NAMALWA (cell line): ENCODE data around the gene NCKAP1.

Experiments used
- DNase-seq: peaks from one replicate; pipeline ENCODE4 v3.0.0-alpha.2; 2015; ENCODE audit warnings: low spot score

Gene NCKAP1

GRCh38 chr2:182867426-182868053 is 170.7 kb downstream of the NCKAP1 start:
- DNase-seq = no peak

DNA sequence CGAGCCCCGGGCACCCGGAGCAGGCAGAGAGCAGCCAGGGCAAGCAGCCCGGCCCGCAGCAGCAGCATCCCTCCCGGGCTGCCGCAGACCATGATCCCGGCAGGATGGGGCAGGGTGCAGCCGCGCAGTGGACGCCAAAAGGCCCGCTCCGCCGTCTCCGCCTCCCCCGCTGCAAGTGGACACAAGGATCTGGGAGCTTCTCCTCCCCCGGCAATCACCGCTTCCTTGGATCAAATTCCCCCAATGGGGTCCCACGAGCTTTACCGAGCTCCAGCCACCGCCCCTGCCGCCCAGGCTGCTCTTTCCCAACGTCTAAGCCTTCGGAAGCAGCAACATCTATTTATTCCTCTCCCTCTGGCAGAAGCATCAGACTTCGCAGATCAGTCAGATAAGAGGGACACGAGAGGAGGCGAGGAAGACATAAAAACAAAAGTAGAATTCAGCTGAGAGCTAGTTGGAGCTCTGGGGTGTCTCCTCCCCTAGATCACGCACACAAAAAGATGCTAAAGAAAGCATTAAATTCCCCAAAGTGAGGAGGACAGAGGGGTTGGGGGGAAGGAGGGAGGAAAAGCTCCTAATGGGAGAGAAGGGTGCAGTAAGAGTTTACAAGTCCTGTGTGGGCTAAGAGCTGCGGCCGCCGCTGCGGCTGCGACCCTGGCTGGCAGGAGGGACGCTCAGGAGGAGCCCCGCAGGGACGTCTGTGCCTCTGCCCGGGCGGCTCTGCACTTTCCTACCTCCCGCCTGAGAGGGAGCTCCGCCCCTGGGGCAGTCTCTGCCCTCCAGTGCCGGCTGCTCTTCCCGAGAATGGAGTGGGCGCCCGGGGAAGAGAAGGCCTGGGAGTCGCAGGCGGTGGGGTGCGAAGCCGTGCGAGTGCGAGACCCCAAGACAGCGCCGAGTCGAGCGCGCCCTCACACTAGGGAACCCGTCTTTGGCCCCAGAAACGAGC is 171.5 kb downstream of the NCKAP1 start, which contains the start of gene FRZB:
TSS of gene FRZB (minus strand) at position 177 of the 946 bp plus-strand sequence. CDS start at position 92, 85 bp downstream.
- DNase-seq = no peak

DNA sequence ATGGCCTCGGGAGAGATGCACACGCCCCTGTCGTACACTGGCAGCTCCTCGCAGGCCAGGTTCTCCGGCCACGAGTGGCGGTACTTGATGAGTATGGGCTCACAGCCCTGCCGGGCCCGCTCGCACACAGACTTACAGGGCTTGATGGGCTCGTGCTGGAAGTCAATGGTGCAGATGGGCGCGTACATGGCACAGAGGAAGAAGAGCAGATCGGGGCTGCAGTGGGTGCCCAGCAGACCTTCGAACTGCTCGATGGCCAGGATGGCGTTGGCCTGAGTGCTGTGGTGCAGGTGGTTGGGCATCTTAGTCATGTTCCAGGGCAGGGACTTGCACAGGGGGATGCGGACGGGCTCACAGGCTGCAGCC is 172.2 kb downstream of the NCKAP1 start:
- DNase-seq = no peak

GRCh38 chr2:182864949-182865570 is 173.2 kb downstream of the NCKAP1 start:
- DNase-seq = no peak

DNA sequence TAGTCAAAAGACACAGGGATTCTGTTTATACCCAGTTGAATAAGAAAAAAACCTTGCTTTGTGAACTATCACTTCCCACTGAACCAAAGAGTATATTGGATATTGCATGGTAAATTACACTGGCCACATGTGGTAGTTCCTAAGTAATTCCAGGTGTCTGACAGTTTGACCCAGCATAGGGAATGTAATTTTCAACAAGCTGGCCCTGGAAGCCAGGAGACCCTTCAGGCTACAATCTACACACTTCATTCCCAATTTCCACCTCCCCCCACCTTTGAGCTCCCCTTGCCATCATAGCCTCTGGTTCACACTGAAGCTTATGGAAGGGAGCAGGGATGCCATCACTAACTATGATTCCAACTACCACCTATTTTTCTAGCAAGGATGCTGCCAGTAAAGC is 174.6 kb downstream of the NCKAP1 start:
- DNase-seq = no peak

GRCh38 chr2:182862091-182862490 is 176.2 kb downstream of the NCKAP1 start:
- no peak for DNase-seq

- DNase-seq = no peak
These were observed 177.4 kb downstream of the NCKAP1 start for GRCh38 chr2:182860858-182861257.
